Adrenal gland (tissue), 5 donors: ENCODE measurements around the gene TAPBPL.

Source experiments
- POLR2A ChIP-seq, 2 donors: fragments of 450-650 bp; IDR thresholded peaks; one replicate each; pipeline ENCODE4 v1.6.1; 2017; ENCODE audit warnings: antibody characterized with exemption in 2 of 2, mild to moderate bottlenecking in 2 of 2, moderate library complexity in 1 of 2
- TF ChIP-seq, protein P1 (sequence below), 6 experiments: fragments of 450-650 bp in 4 of 6; fragments of 200-600 bp in 2 of 6; sonication (generic) in 1 of 6; IDR thresholded peaks; 1 replicate in 5 of 6; 2 replicates in 1 of 6; pipeline versions ENCODE4 v1.5.1 to v1.8.0; 2016 to 2021; ENCODE audit warnings: antibody characterized with exemption in 6 of 6, mild to moderate bottlenecking in 2 of 6, moderate library complexity in 1 of 6
- donor health status: DM: no; HTN: no; CAD: no.

DNA sequence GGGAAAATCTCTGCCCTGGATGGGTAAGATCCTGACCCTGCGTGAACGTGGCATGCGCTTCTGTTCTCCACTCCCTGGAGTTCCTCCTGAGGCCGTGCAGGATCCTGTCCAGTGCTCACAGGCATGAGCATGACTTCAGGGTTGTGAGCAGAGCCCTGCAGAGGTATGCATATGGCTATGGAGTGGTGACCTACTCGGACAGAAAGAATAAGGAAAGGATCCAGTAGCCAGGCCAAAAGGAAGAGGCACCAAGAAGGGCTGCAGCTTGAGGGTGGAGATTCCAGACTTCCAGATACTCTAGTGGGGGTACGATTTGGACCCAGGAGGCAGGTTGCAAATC lies 27.9 kb upstream of the TAPBPL start:
- TF ChIP-seq, protein P1, sequence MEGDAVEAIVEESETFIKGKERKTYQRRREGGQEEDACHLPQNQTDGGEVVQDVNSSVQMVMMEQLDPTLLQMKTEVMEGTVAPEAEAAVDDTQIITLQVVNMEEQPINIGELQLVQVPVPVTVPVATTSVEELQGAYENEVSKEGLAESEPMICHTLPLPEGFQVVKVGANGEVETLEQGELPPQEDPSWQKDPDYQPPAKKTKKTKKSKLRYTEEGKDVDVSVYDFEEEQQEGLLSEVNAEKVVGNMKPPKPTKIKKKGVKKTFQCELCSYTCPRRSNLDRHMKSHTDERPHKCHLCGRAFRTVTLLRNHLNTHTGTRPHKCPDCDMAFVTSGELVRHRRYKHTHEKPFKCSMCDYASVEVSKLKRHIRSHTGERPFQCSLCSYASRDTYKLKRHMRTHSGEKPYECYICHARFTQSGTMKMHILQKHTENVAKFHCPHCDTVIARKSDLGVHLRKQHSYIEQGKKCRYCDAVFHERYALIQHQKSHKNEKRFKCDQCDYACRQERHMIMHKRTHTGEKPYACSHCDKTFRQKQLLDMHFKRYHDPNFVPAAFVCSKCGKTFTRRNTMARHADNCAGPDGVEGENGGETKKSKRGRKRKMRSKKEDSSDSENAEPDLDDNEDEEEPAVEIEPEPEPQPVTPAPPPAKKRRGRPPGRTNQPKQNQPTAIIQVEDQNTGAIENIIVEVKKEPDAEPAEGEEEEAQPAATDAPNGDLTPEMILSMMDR (IDR thresholded peaks at IDR 0.05), result no peak
- TF ChIP-seq POLR2A (IDR thresholded peaks at IDR 0.05), result no peak
